NCI-H69 (cell line): ENCODE results near the gene AHI1.
A peak's percentile ranks its signal among the peaks of the same experiment; 100 is the strongest.

Source experiments
- DNase-seq: peaks from one replicate; lab custom pipeline; 2025; lab: John Stamatoyannopoulos, UW

Gene AHI1

GRCh38 chr6:135328136-135328535 lies 169.4 kb downstream of the AHI1 start:
- no peak for DNase-seq

- no peak for DNase-seq
Measured at GRCh38 chr6:135325624-135326424, 171.7 kb downstream of the AHI1 start.

GRCh38 chr6:135324531-135324930 lies 173.0 kb downstream of the AHI1 start:
- no peak for DNase-seq

GRCh38 chr6:135323979-135324378 lies 173.6 kb downstream of the AHI1 start:
- DNase-seq, result no peak

- DNase-seq, result no peak
Measured at GRCh38 chr6:135323202-135323668, 174.3 kb downstream of the AHI1 start.

- DNase-seq, result no peak
Measured at GRCh38 chr6:135322427-135323201, 174.9 kb downstream of the AHI1 start.

GRCh38 chr6:135320721-135321621 lies 176.6 kb downstream of the AHI1 start:
- DNase-seq, result no peak

- DNase-seq, result no peak
Measured at GRCh38 chr6:135319819-135320218, 177.7 kb downstream of the AHI1 start.

GRCh38 chr6:135318738-135319469 lies 178.6 kb downstream of the AHI1 start:
- DNase-seq, result no peak

- DNase-seq, result peak; percentile 9
Measured at GRCh38 chr6:135314543-135314942, 183.0 kb downstream of the AHI1 start.

GRCh38 chr6:135311446-135312200 lies 185.9 kb downstream of the AHI1 start:
- peak; percentile 84 for DNase-seq

- DNase-seq, result no peak
Measured at GRCh38 chr6:135310291-135310690, 187.2 kb downstream of the AHI1 start.

- DNase-seq, result no peak
Measured at GRCh38 chr6:135306740-135307420, 190.7 kb downstream of the AHI1 start.

GRCh38 chr6:135306166-135306565 lies 191.4 kb downstream of the AHI1 start:
- no peak for DNase-seq

- DNase-seq, result no peak
Measured at GRCh38 chr6:135305684-135306083, 191.9 kb downstream of the AHI1 start.

GRCh38 chr6:135304883-135305282 lies 192.7 kb downstream of the AHI1 start:
- no peak for DNase-seq

GRCh38 chr6:135301304-135301703 lies 196.2 kb downstream of the AHI1 start:
- DNase-seq, result no peak

GRCh38 chr6:135300576-135300975 lies 197.0 kb downstream of the AHI1 start:
- DNase-seq, result no peak

GRCh38 chr6:135299256-135299655 lies 198.3 kb downstream of the AHI1 start:
- peak; percentile 33 for DNase-seq

GRCh38 chr6:135298455-135298854 lies 199.1 kb downstream of the AHI1 start:
- no peak for DNase-seq
